Fibroblast of peridontal ligament (primary cell): Measurements from ENCODE around the gene ZNF618.
"Not testable (repeated sequence)": the region's sequence is repeated elsewhere in the genome, so short reads cannot be mapped to it uniquely, and the experiment has no call there.

ENCODE experiments used
- DNase-seq: peaks from one replicate; pipeline ENCODE4 v3.0.0-alpha.2; 2010; ENCODE audit errors: extremely low read depth

The ZNF618 gene

GRCh38 chr9:114038724-114039313, 162.7 kb downstream of the ZNF618 start:
- DNase-seq, result no peak

- no peak for DNase-seq
Measured at GRCh38 chr9:114039484-114039883, 163.4 kb downstream of the ZNF618 start.

GRCh38 chr9:114043660-114044059, 167.6 kb downstream of the ZNF618 start:
- not testable (repeated sequence) for DNase-seq

- DNase-seq, result no peak
Measured at GRCh38 chr9:114046237-114046755, 170.2 kb downstream of the ZNF618 start.

GRCh38 chr9:114046875-114047274, 170.8 kb downstream of the ZNF618 start:
- no peak for DNase-seq

GRCh38 chr9:114047717-114048116, 171.6 kb downstream of the ZNF618 start:
- no peak for DNase-seq

- DNase-seq, result no peak
Measured at GRCh38 chr9:114048533-114049415, 172.7 kb downstream of the ZNF618 start.

- DNase-seq, result no peak
Measured at GRCh38 chr9:114049441-114050225, 173.5 kb downstream of the ZNF618 start.

GRCh38 chr9:114050226-114050568, 174.1 kb downstream of the ZNF618 start:
- no peak for DNase-seq

GRCh38 chr9:114050646-114051045, 174.5 kb downstream of the ZNF618 start:
- no peak for DNase-seq

- no peak for DNase-seq
Measured at GRCh38 chr9:114051281-114051680, 175.2 kb downstream of the ZNF618 start.

- DNase-seq, result no peak
Measured at GRCh38 chr9:114051706-114052105, 175.6 kb downstream of the ZNF618 start.

- DNase-seq, result no peak
Measured at GRCh38 chr9:114053246-114054005, 177.3 kb downstream of the ZNF618 start.

- no peak for DNase-seq
Measured at GRCh38 chr9:114054191-114054690, 178.1 kb downstream of the ZNF618 start.

- no peak for DNase-seq
Measured at GRCh38 chr9:114055061-114055460, 179.0 kb downstream of the ZNF618 start.

GRCh38 chr9:114055894-114056293, 179.8 kb downstream of the ZNF618 start:
- no peak for DNase-seq

- no peak for DNase-seq
Measured at GRCh38 chr9:114056527-114056926, 180.4 kb downstream of the ZNF618 start.

GRCh38 chr9:114057161-114057885, 181.2 kb downstream of the ZNF618 start:
- no peak for DNase-seq

- no peak for DNase-seq
Measured at GRCh38 chr9:114058688-114059046, 182.6 kb downstream of the ZNF618 start.

- DNase-seq, result no peak
Measured at GRCh38 chr9:114059047-114059803, 183.1 kb downstream of the ZNF618 start.
